Hindlimb muscle (tissue), 1 donor: ENCODE results near the gene TRAPPC10. TPM values are rescaled to one million over a fixed set of nuclear protein-coding genes. Genes with fewer than 3 reads are reported as not detected.

Source experiments
- DNase-seq: peaks from one replicate; pipeline ENCODE4 v3.0.0-alpha.2; 2013
- polyA plus RNA-seq: library from polyadenylated mRNA; unstranded; fragments of 120-200 nt; gene quantifications from one replicate; pipeline ENCODE4 v1.2.1, GENCODE V29; 2013; ENCODE audit not compliant: insufficient read length

Gene TRAPPC10
- polyA plus RNA-seq, 1 donor = 14.6 TPM

GRCh38 chr21:44067011-44067839 lies 55.1 kb downstream of the TRAPPC10 start:
- DNase-seq = no peak

GRCh38 chr21:44070391-44070790 lies 58.3 kb downstream of the TRAPPC10 start:
- no peak for DNase-seq

GRCh38 chr21:44071359-44072104 lies 59.4 kb downstream of the TRAPPC10 start:
- no peak for DNase-seq

- DNase-seq = no peak
Measured at GRCh38 chr21:44072111-44072510, 60.0 kb downstream of the TRAPPC10 start.

GRCh38 chr21:44074315-44074958 lies 62.3 kb downstream of the TRAPPC10 start:
- DNase-seq = no peak

- no peak for DNase-seq
Measured at GRCh38 chr21:44076316-44076715, 64.2 kb downstream of the TRAPPC10 start.

- no peak for DNase-seq
Measured at GRCh38 chr21:44078411-44078981, 66.4 kb downstream of the TRAPPC10 start.

GRCh38 chr21:44079446-44079845 lies 67.3 kb downstream of the TRAPPC10 start:
- no peak for DNase-seq

GRCh38 chr21:44079846-44080245 lies 67.7 kb downstream of the TRAPPC10 start:
- DNase-seq = no peak

GRCh38 chr21:44082648-44083440 lies 70.7 kb downstream of the TRAPPC10 start:
- DNase-seq = no peak

GRCh38 chr21:44083631-44084291 lies 71.7 kb downstream of the TRAPPC10 start:
- DNase-seq = no peak

GRCh38 chr21:44084496-44085241 lies 72.6 kb downstream of the TRAPPC10 start:
- DNase-seq = no peak

- DNase-seq = no peak
Measured at GRCh38 chr21:44085491-44086321, 73.6 kb downstream of the TRAPPC10 start.

- no peak for DNase-seq
Measured at GRCh38 chr21:44086636-44087425, 74.7 kb downstream of the TRAPPC10 start.

GRCh38 chr21:44087426-44088400 lies 75.6 kb downstream of the TRAPPC10 start:
- DNase-seq = no peak

GRCh38 chr21:44088401-44088780 lies 76.3 kb downstream of the TRAPPC10 start:
- DNase-seq = no peak

- no peak for DNase-seq
Measured at GRCh38 chr21:44089001-44089911, 77.1 kb downstream of the TRAPPC10 start.
